Measurements from ENCODE around the gene KLRC3. TPM values are rescaled to one million over a fixed set of nuclear protein-coding genes. Genes with fewer than 3 reads are reported as not detected.
A peak's percentile ranks its signal among the peaks of the same experiment; 100 is the strongest.
"Not testable (repeated sequence)": the region's sequence is repeated elsewhere in the genome, so short reads cannot be mapped to it uniquely, and the experiment has no call there.

KLRC3 gene
- total and polyA plus RNA-seq, 8 donors, result 0.43 to 1.3 (median 1.3) TPM; not detected in 5

DNA sequence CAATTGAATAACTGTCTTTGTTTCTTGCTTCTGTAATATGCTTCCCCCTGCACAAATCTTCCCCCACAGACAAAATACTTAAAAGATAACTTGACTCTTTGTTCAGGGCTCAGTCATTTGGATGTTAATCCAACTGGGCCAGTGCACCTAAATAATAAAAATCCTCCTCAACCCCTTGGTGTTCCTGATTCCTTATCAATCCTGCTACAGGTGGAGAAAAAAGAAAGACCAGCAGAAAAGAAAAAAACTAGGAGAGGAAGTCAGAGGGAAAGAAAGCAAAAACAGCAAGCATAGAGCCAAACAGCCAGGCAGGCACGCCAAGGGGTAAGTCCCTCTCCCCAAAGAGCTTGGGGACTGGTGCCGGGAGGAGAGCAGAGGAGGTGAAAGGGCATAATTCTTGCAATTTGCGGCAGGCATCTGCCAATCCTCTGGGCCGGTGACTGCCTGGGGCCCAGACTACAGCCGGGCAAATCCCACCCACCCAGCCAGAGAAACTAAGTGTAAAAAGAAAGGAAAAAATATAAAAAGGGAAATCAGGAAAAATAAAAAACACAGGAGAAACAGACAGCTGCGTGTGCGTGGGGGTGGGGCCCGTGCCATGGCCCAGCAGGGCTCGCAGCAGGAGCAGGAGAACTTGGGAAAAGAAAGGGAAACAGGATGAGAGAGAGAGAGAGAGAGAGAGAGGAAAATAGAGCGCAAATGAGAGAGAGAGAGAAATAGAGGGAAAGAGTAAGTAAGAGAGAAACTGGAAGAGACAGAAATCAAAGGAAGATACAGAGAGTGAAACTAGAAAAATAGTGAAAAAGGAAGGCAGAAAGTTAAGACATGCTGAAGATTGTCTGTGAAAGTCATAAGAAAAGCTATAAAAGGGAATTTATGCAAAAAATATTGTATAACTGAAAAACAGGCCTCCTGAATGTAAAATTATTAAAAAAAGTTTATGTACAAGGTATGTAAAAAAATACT lies 51.9 kb downstream of the KLRC3 start:
- intact Hi-C loops (cut with DNase I; ENCODE audit: low total_unique reads), result no loop called here
- Histone ChIP-seq H3K27me3 (no peaks in the 10 kb centered on the region), H3K9me3 (no peaks in the 10 kb centered on the region), H3K36me3 (no peaks in the 10 kb centered on the region), H3K4me1 (peaks cover 24 to 54% (median 37%) of the 10 kb centered on the region in 4 donors), H3K4me3 (no peak overlapping the region), H3K27ac (peak overlapping the region in 2 of 5 donors; percentile 61)
- no peak for TF ChIP-seq POLR2AphosphoS5 (IDR thresholded peaks at IDR 0.05)
- TF ChIP-seq, protein P1, sequence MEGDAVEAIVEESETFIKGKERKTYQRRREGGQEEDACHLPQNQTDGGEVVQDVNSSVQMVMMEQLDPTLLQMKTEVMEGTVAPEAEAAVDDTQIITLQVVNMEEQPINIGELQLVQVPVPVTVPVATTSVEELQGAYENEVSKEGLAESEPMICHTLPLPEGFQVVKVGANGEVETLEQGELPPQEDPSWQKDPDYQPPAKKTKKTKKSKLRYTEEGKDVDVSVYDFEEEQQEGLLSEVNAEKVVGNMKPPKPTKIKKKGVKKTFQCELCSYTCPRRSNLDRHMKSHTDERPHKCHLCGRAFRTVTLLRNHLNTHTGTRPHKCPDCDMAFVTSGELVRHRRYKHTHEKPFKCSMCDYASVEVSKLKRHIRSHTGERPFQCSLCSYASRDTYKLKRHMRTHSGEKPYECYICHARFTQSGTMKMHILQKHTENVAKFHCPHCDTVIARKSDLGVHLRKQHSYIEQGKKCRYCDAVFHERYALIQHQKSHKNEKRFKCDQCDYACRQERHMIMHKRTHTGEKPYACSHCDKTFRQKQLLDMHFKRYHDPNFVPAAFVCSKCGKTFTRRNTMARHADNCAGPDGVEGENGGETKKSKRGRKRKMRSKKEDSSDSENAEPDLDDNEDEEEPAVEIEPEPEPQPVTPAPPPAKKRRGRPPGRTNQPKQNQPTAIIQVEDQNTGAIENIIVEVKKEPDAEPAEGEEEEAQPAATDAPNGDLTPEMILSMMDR (IDR thresholded peaks at IDR 0.05), result no peak
- no peak for TF ChIP-seq EP300 (IDR thresholded peaks at IDR 0.05)
- no peak for TF ChIP-seq POLR2A (IDR thresholded peaks at IDR 0.05)
- 70 to 95% (median 76%) methylated on average over 10 of the region's 10 CpGs for WGBS, 5 donors
- peak in 1 of 2 donors; percentile 28 for DNase-seq

DNA sequence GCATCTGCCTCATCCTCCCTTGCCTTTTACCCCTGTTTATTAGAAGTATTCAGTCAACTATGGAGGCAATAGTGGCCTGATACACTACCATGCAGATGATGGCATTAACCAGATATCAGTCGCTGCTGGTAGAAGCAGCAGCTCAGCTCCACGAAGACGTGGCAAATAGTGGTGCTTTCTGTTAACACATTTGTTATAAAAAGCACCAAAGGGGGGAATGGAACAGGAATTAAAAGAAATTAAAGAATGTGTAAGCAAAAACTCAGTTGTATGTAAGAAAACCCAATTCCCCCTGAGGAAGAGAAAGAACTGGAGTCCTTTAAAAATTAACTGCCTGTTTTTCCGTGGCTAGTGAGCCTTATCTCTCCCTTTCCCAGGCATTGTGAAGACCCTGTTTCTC lies 52.7 kb downstream of the KLRC3 start:
- H3K4me3 ChIP-seq; H3K9me3 ChIP-seq; DNase-seq; H3K36me3 ChIP-seq; intact Hi-C loops (cut with DNase I; ENCODE audit: low total_unique reads); H3K27me3 ChIP-seq: not testable (repeated sequence)
- peak overlapping the region in 2 of 5 donors; percentile 95 to 97 for H3K27ac ChIP-seq
- H3K4me1 ChIP-seq, result peaks cover 29 to 58% (median 41%) of the 10 kb centered on the region in 4 donors
- 68 to 82% (median 74%) methylated on average over 4 of the region's 4 CpGs for WGBS, 5 donors

DNA sequence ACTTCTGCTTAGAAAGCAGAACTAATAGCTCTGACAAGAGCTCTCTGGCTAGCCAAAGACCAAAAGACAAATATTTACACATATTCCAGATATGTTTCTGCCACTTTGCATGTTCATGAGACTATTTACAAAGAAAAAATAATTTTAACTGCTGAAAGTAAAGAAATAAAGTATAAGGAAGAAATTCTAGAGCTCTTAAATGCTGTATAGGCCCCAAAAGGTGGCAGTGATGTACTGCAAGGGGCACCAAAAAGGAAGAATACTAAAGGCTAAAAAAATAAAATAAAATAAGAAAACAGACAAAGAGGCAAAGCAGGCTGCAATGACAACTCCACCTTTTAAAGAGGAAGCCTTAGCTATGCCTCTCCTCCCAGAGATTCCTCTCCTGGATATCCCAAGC lies 53.5 kb downstream of the KLRC3 start:
- no peak for TF ChIP-seq POLR2A (IDR thresholded peaks at IDR 0.05)
- TF ChIP-seq, protein P1 (IDR thresholded peaks at IDR 0.05), result peak in 2 of 7 experiments; percentile 12 to 17

DNA sequence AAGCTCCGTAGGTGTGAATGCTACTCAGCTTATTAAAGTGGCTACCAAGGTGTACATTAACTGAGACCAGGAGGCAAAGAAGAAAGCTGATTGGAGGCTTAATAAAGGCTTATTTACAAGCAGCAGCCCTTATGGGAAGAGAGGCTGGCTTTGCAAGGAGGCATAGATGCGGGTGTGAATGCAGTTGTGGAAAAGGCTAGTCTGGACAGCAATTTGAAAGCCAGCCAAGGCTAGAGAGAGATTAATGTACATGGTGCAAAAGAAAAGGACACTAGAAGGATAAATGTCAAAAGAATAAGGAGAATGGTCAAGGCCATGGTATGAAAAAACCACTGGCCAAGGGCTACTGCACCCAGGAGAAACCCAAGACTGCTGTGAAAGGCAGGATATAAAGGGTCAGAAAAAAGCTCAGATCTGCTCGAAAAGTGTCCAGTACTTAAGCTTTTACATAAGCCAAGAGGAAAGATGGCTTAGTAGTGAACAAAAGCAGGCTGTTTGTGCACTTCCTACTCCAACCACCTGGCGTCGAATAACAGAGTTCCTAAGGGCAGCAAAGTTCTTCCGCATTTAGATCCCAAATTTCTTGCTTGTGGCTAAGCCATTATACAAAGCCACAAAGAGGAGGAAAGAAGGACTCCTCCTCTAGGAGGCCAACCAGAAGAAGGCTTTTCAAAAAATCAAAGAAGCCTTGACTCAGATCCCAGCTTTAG lies 54.5 kb downstream of the KLRC3 start:
- Histone ChIP-seq H3K27me3 (no peaks in the 10 kb centered on the region), H3K27ac (peak overlapping the region; percentile 88 to 97 (median 93)), H3K4me1 (peaks cover 29 to 60% (median 44%) of the 10 kb centered on the region in 4 donors), H3K9me3 (no peaks in the 10 kb centered on the region), H3K36me3 (no peaks in the 10 kb centered on the region), H3K4me3 (peak overlapping the region; percentile 54 to 65 (median 59))
- 18 to 30% (median 25%) methylated on average over 6 of the region's 6 CpGs for WGBS, 5 donors
- TF ChIP-seq EP300 (IDR thresholded peaks at IDR 0.05) (no peak), POLR2A (IDR thresholded peaks at IDR 0.05) (no peak), POLR2AphosphoS5 (IDR thresholded peaks at IDR 0.05) (no peak)
- TF ChIP-seq, protein P1 (IDR thresholded peaks at IDR 0.05), result no peak
- intact Hi-C loops (cut with DNase I; ENCODE audit: low total_unique reads), result no loop called here
- peak in 1 of 2 donors; percentile 35 for DNase-seq

More for the DNA sequence above, 53.5 kb downstream of the KLRC3 start:
- Histone ChIP-seq H3K4me1 (peaks cover 22 to 58% (median 44%) of the 10 kb centered on the region in 4 donors), H3K36me3 (no peaks in the 10 kb centered on the region), H3K9me3 (no peaks in the 10 kb centered on the region), H3K27me3 (no peaks in the 10 kb centered on the region), H3K4me3 (no peak overlapping the region), H3K27ac (peak overlapping the region; percentile 79 to 97 (median 93))
- peak in 1 of 2 donors; percentile 73 for DNase-seq
- intact Hi-C loops (cut with DNase I; ENCODE audit: low total_unique reads), result no loop called here

All from stomach (tissue), 9 donors.